Lower leg skin (tissue), 4 donors: ENCODE data around the gene SPATC1L. TPM values are rescaled to one million over a fixed set of nuclear protein-coding genes. Genes with fewer than 3 reads are reported as not detected.

Experiments used
- DNase-seq, 2 donors: peaks; one replicate each; pipeline ENCODE4 v3.0.0-alpha.2; 2019; ENCODE audit warnings: low spot score in 2 of 2
- H3K4me3 ChIP-seq: fragments of 200-600 bp; sonication (generic); 2 replicates; pipeline ENCODE4 v1.5.1; 2017; ENCODE audit warnings: mild to moderate bottlenecking, low read depth; ENCODE audit not compliant: poor library complexity, severe bottlenecking
- POLR2A ChIP-seq, 2 donors: fragments of 450-650 bp; IDR thresholded peaks; one replicate each; pipeline ENCODE4 v1.6.1; 2016 to 2017; ENCODE audit warnings: antibody characterized with exemption in 2 of 2, mild to moderate bottlenecking in 1 of 2, moderate library complexity in 1 of 2
- WGBS, 2 donors: methylation state at CpG; one replicate each; pipeline ENCODE4 v1.1.5; 2018; 5-methylcytosine and 5-hydroxymethylcytosine counted together
- intact Hi-C: fragments of 100-400 bp; cut with DNase I; formaldehyde crosslinking; loops from one replicate; pipeline ENCODE4 v1.15.0; 2023; ENCODE audit warnings: low total_unique reads
- total RNA-seq, 4 donors: library from RNA; depleted of rRNA; stranded (reverse); fragments of >200 nt; gene quantifications; one replicate each; pipeline ENCODE4 v1.1.0, GENCODE V29; 2016
- TF ChIP-seq, protein P1 (sequence below), 3 donors: fragments of 450-650 bp; IDR thresholded peaks; one replicate each; pipeline ENCODE4 v1.5.1; 2016; ENCODE audit warnings: antibody characterized with exemption in 3 of 3, mild to moderate bottlenecking in 3 of 3, moderate library complexity in 2 of 3

The SPATC1L gene
- total RNA-seq, 4 donors from 2014 or later: 2.1 to 7.5 (median 4.0) TPM

DNA sequence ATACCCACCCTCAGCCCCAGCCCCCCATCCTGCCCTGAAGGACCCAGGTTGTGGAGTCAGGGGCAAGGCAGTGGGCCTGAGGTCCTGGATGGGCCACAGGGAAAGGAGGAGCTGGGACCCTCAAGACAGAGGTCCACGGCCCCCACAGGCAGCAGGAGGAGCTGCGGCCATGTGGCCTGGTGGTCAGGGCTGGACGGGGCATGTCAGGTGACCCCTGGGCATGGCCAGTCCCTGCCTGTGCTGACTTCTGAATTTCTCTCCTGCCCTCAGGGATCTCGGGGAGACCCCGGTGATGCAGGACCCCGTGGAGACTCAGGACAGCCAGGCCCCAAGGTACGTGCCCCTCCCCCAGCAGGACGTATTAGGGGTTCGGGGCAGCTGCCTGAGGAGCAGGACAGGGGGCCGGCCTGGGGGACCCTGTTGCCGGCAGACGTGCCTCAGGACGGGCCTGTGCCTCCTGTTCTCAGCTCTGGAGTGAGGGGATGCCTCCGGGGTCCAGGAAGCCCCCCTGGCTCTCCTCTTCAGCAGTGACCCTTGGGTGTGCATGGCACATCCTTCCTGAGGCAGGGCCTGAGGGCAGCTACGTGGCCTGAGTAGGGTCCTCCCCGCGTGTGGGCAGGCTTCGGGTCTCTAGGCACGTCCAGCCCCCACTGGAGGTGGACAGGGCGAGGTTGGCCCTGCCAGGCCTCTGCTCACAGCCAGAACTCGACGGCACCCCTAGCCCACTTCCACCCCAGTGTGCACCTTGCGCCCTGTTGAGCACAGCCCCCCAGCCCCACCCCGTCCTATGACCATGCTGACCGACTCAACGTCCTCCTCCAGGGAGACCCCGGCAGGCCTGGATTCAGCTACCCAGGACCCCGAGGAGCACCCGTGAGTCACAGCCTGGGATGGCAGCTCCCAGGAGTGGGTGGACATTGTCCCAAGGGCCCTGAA, 62.7 kb downstream of the SPATC1L start:
- DNase-seq: peak in 1 of 2 donors; percentile 84
- 93 to 95% methylated on average over 18 to 23 of the region's 29 CpGs for WGBS, 2 donors
- intact Hi-C loops: no loop called here
- TF ChIP-seq, protein P1, sequence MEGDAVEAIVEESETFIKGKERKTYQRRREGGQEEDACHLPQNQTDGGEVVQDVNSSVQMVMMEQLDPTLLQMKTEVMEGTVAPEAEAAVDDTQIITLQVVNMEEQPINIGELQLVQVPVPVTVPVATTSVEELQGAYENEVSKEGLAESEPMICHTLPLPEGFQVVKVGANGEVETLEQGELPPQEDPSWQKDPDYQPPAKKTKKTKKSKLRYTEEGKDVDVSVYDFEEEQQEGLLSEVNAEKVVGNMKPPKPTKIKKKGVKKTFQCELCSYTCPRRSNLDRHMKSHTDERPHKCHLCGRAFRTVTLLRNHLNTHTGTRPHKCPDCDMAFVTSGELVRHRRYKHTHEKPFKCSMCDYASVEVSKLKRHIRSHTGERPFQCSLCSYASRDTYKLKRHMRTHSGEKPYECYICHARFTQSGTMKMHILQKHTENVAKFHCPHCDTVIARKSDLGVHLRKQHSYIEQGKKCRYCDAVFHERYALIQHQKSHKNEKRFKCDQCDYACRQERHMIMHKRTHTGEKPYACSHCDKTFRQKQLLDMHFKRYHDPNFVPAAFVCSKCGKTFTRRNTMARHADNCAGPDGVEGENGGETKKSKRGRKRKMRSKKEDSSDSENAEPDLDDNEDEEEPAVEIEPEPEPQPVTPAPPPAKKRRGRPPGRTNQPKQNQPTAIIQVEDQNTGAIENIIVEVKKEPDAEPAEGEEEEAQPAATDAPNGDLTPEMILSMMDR (IDR thresholded peaks at IDR 0.05): no peak
- no peak overlapping the region for H3K4me3 ChIP-seq

DNA sequence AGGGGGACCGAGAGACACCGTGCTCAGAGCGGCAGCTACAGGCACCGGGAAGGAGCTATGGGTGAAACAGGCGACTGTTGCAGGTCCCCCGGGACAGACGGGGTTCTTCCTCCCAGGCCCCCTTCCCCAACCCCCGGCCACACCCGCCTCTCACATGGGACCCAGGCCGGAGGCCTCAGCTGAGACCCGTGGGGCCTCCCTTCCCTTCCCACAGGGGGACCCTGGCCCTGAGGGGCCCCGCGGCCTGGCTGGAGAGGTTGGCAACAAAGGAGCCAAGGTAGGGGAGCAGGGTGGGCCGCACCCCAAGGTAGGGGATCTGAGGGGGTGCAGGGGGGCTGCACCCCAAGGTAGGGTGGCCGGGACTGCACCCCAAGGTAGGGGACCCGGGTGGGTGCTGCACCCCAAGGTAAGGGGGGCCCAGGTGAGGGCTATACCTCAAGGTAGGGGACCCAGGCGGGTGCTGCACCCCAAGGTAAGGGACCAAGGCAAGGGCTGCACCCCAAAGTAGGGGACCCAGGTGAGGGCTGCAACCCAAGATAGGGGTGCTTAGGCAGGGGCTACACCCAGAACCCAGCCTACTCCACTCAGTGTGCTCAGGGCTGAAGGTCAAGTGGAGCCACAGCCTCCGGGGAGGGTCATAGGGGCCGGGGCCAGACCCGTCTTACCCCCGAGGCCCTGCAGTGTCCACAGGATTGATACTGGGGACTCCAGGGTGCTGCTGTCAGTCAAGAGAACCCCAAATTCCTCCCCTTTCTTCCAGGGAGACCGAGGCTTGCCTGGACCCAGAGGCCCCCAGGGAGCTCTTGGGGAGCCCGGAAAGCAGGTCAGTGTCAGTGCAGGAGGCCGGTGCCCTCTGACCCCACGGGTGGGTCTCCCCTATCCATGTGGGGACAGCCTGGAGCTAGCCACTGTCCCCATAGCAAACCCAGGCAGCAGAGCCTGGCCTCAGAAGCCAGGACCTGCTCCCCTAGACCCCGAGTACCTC, 63.7 kb downstream of the SPATC1L start:
- DNase-seq: peak in 1 of 2 donors; percentile 82
- 85 to 88% methylated on average over 20 to 24 of the region's 26 CpGs for WGBS, 2 donors
- intact Hi-C loops: no loop called here

DNA sequence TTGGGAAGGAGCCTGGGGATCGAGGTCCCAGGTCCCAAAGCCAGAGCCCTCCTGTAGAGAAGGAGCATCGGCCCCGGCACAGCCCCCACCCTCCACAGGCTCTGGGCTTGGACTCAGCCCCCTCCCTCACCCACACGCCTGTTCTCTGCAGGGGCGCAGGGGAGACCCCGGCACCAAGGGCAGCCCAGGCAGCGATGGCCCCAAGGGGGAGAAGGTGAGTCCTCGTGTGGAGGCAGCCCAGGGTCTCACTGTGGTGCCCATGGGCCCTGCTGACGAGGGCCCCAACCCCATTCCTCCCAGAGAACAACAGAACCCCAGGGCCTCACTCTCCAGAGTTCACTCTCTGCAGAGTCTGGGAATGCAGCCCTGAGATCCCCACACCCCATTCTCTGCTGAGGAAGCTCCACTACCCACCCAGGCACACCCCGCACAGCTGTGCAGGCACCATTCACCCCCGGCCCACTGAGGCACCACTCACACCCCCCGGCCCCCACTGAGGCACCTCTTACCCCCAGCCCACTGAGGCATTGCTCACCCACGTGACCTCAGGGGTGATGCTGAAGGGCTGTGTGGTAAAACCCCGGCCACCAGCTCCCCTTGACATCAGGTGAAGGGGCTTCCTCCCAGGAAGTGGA, 64.5 kb downstream of the SPATC1L start:
- WGBS, 2 donors: 86 to 94% methylated on average over 11 to 14 of the region's 14 CpGs
- no peak for TF ChIP-seq POLR2A (IDR thresholded peaks at IDR 0.05)
- TF ChIP-seq, protein P1 (IDR thresholded peaks at IDR 0.05): no peak
- no peak overlapping the region for H3K4me3 ChIP-seq
- intact Hi-C loops: no loop called here
- DNase-seq: peak in 1 of 2 donors; percentile 82

More for the DNA sequence above, 63.7 kb downstream of the SPATC1L start:
- H3K4me3 ChIP-seq: no peak overlapping the region
- TF ChIP-seq, protein P1 (IDR thresholded peaks at IDR 0.05): no peak
- TF ChIP-seq POLR2A (IDR thresholded peaks at IDR 0.05): no peak

DNA sequence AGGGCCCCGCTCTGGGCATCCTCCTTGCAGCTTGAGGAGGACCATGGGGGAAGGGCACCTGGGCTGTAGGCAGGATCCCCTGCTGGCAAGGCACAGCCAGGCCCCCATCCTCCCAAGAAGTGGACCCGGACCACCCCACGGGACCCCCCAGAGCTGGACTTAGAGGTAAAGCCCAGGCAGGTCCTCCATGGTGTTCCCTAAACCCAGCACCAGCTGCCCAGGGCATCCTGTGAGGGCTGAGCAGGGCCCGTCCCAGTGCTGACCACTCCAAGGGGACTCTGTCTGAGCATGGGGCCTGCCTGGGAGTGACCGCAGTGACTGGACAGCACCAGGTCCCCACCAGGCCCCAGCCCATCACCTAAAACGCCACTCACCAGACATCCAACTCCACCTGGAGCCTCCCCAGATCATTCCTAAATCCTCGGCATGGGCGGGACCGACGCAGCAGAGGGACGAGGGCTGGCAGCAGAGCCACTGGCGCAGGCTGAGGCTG, 65.1 kb downstream of the SPATC1L start:
- no peak for DNase-seq
- TF ChIP-seq, protein P1 (IDR thresholded peaks at IDR 0.05): no peak
- no peak for TF ChIP-seq POLR2A (IDR thresholded peaks at IDR 0.05)
- intact Hi-C loops: no loop called here
- H3K4me3 ChIP-seq: no peak overlapping the region
- 88 to 91% methylated on average over 12 of the region's 12 CpGs for WGBS, 2 donors
